ENCODE measurements around the gene LTBP4. TPM values are rescaled to one million over a fixed set of nuclear protein-coding genes. Genes with fewer than 3 reads are reported as not detected.

The LTBP4 gene, protein sequence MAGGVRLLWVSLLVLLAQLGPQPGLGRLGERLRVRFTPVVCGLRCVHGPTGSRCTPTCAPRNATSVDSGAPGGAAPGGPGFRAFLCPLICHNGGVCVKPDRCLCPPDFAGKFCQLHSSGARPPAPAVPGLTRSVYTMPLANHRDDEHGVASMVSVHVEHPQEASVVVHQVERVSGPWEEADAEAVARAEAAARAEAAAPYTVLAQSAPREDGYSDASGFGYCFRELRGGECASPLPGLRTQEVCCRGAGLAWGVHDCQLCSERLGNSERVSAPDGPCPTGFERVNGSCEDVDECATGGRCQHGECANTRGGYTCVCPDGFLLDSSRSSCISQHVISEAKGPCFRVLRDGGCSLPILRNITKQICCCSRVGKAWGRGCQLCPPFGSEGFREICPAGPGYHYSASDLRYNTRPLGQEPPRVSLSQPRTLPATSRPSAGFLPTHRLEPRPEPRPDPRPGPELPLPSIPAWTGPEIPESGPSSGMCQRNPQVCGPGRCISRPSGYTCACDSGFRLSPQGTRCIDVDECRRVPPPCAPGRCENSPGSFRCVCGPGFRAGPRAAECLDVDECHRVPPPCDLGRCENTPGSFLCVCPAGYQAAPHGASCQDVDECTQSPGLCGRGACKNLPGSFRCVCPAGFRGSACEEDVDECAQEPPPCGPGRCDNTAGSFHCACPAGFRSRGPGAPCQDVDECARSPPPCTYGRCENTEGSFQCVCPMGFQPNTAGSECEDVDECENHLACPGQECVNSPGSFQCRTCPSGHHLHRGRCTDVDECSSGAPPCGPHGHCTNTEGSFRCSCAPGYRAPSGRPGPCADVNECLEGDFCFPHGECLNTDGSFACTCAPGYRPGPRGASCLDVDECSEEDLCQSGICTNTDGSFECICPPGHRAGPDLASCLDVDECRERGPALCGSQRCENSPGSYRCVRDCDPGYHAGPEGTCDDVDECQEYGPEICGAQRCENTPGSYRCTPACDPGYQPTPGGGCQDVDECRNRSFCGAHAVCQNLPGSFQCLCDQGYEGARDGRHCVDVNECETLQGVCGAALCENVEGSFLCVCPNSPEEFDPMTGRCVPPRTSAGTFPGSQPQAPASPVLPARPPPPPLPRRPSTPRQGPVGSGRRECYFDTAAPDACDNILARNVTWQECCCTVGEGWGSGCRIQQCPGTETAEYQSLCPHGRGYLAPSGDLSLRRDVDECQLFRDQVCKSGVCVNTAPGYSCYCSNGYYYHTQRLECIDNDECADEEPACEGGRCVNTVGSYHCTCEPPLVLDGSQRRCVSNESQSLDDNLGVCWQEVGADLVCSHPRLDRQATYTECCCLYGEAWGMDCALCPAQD (N-terminal part only)
- total RNA-seq (2021; ENCODE audit: unreplicated experiment) = 75.4 TPM
- 81.6 TPM for polyA plus RNA-seq (2012; ENCODE audit: insufficient read length)
- Bru-seq, nascent RNA = percentile 56 among the genes with signal in this experiment
- BruChase-seq, experiment 1, labeled RNA remaining after a 2-hour chase = percentile 62 among the genes with signal in this experiment
- percentile 74 among the genes with signal in this experiment for BruChase-seq, experiment 2, labeled RNA remaining after a 6-hour chase
- long read RNA-seq, full-length matches to known transcripts = 1 of 38 reads
- long read RNA-seq, partial matches to known transcripts = 18 of 38 reads
- long read RNA-seq, other reads (novel, unspliced or antisense) = 19 of 38 reads

DNA sequence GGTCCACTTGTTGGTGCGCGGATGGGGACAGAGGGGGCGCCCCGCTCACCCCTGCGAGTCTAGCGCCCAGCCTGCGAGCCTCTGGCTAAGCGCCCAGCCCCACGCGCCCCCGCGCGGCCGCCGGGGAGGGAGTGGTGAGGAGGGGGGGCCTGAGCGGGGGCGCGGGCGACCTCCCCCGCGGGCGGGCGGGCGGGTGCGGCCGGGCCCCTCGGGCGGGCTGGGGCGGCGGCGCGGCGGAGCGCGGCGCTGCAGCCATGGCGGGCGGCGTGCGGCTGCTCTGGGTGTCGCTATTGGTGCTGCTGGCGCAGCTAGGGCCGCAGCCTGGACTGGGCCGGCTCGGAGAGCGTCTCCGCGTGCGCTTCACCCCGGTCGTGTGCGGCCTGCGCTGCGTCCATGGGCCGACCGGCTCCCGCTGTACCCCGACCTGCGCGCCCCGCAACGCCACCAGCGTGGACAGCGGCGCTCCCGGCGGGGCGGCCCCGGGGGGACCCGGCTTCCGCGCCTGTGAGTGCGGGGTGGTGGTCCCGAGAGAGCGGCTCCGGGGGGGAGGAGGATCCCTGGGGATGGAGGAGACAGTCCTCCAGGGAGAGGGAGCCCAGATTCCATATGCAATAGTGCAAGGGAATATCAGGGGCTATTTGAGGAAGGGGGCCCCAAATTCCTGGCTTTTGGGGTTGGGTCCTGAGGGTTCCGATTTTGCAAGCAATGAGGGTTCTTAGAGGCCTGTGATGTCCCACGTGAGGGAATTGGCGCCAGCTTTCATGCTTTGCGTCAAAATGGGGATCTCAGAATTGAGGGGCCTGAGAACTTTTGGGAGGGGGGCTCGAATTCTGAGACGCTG lies at the start of gene LTBP4:
LTBP4 (plus strand) TSS at position 236 of the 841 bp plus-strand sequence; CDS start at position 255, 19 bp downstream.
- no peak for DNase-seq (ENCODE audit: low read depth, low spot score)
- BruUV-seq (replicated peaks) = no TSS peak
- peak within 1 kb of the TSS; percentile 14 to 22 for H3K4me3 ChIP-seq (ENCODE audit: low read depth in 2 of 2, low read length in 2 of 2)
- intact Hi-C loops (cut with micrococcal nuclease; ENCODE audit: unreplicated experiment) (no loop called here), in situ Hi-C loops (cut with HindIII; ENCODE audit: low pct_unique_long_range_greater_than_20kb, low sequenced_read_pairs) (no loop called here)
- no peaks in the 10 kb centered on the region for H3K27me3 ChIP-seq (ENCODE audit: control insufficient read depth, insufficient read depth, low read length)
- POLR2A ChIA-PET = no interaction called here
- TF ChIP-seq, protein P1, sequence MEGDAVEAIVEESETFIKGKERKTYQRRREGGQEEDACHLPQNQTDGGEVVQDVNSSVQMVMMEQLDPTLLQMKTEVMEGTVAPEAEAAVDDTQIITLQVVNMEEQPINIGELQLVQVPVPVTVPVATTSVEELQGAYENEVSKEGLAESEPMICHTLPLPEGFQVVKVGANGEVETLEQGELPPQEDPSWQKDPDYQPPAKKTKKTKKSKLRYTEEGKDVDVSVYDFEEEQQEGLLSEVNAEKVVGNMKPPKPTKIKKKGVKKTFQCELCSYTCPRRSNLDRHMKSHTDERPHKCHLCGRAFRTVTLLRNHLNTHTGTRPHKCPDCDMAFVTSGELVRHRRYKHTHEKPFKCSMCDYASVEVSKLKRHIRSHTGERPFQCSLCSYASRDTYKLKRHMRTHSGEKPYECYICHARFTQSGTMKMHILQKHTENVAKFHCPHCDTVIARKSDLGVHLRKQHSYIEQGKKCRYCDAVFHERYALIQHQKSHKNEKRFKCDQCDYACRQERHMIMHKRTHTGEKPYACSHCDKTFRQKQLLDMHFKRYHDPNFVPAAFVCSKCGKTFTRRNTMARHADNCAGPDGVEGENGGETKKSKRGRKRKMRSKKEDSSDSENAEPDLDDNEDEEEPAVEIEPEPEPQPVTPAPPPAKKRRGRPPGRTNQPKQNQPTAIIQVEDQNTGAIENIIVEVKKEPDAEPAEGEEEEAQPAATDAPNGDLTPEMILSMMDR (IDR thresholded peaks at IDR 0.05) = peak; percentile 59; the same call in 1 of the 2 replicates
- no peak for TF ChIP-seq TCF7L2 (IDR thresholded peaks at IDR 0.05; ENCODE audit: low read depth, low read length)
- H3K4me1 ChIP-seq (ENCODE audit: control insufficient read depth, insufficient read depth, low read length) = peaks cover 15% of the 10 kb centered on the region
- no peak for ATAC-seq
- CTCF ChIA-PET = interaction anchor here (0.7 kb wide), 1 partner anchor 19 kb away, joined by 3 read pairs; no protein-coding TSS in a partner anchor
- no peaks in the 10 kb centered on the region; the same call in 1 of the 2 replicates for H3K36me3 ChIP-seq (ENCODE audit: control insufficient read depth, insufficient read depth, low read length)
- no peaks in the 10 kb centered on the region for H3K9me3 ChIP-seq (ENCODE audit: control insufficient read depth, insufficient read depth, low read depth, low read length)
- H3K27ac ChIP-seq (ENCODE audit: low read length) = no peak within 1 kb of the TSS

GRCh38 chr19:40552848-40553247 lies 48.3 kb upstream of the LTBP4 start:
- no TSS peak for BruUV-seq (replicated peaks)
- no peaks in the 10 kb centered on the region; the same call in 1 of the 2 replicates for H3K4me1 ChIP-seq (ENCODE audit: control insufficient read depth, insufficient read depth, low read length)

More at GRCh38 chr19:40552848-40553247, 48.3 kb upstream of the LTBP4 start:
- ChIA-PET CTCF (no interaction called here), POLR2A (no interaction called here)
- ATAC-seq = no peak
- no peaks in the 10 kb centered on the region for H3K9me3 ChIP-seq (ENCODE audit: control insufficient read depth, insufficient read depth, low read depth, low read length)
- in situ Hi-C loops (cut with HindIII; ENCODE audit: low pct_unique_long_range_greater_than_20kb, low sequenced_read_pairs) = no loop called here
- no peak overlapping the region for H3K27ac ChIP-seq (ENCODE audit: low read length)
- intact Hi-C loops (cut with micrococcal nuclease; ENCODE audit: unreplicated experiment) = no loop called here
- no peak overlapping the region for H3K4me3 ChIP-seq (ENCODE audit: low read depth in 2 of 2, low read length in 2 of 2)
- TF ChIP-seq POLR2AphosphoS5 (IDR thresholded peaks at IDR 0.05; ENCODE audit: low read depth, low read length) (no peak), SIN3A (IDR thresholded peaks at IDR 0.05; ENCODE audit: borderline replicate concordance, insufficient read depth, low read depth, low read length) (no peak), TCF7L2 (IDR thresholded peaks at IDR 0.05; ENCODE audit: low read depth, low read length) (no peak)
- TF ChIP-seq, protein P2, sequence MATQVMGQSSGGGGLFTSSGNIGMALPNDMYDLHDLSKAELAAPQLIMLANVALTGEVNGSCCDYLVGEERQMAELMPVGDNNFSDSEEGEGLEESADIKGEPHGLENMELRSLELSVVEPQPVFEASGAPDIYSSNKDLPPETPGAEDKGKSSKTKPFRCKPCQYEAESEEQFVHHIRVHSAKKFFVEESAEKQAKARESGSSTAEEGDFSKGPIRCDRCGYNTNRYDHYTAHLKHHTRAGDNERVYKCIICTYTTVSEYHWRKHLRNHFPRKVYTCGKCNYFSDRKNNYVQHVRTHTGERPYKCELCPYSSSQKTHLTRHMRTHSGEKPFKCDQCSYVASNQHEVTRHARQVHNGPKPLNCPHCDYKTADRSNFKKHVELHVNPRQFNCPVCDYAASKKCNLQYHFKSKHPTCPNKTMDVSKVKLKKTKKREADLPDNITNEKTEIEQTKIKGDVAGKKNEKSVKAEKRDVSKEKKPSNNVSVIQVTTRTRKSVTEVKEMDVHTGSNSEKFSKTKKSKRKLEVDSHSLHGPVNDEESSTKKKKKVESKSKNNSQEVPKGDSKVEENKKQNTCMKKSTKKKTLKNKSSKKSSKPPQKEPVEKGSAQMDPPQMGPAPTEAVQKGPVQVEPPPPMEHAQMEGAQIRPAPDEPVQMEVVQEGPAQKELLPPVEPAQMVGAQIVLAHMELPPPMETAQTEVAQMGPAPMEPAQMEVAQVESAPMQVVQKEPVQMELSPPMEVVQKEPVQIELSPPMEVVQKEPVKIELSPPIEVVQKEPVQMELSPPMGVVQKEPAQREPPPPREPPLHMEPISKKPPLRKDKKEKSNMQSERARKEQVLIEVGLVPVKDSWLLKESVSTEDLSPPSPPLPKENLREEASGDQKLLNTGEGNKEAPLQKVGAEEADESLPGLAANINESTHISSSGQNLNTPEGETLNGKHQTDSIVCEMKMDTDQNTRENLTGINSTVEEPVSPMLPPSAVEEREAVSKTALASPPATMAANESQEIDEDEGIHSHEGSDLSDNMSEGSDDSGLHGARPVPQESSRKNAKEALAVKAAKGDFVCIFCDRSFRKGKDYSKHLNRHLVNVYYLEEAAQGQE (IDR thresholded peaks at IDR 0.05; ENCODE audit: insufficient read depth in 1 of 2, low read depth in 2 of 2, low read length in 1 of 2) = no peak
- TF ChIP-seq, protein P1 (IDR thresholded peaks at IDR 0.05) = no peak
- no peaks in the 10 kb centered on the region for H3K27me3 ChIP-seq (ENCODE audit: control insufficient read depth, insufficient read depth, low read length)
- H3K36me3 ChIP-seq (ENCODE audit: control insufficient read depth, insufficient read depth, low read length) = no peaks in the 10 kb centered on the region
- DNase-seq (ENCODE audit: low read depth, low spot score) = no peak
